MM.1S (cell line): ENCODE results near the gene ENDOV.

Source experiments
- DNase-seq: peaks from one replicate; pipeline ENCODE4 v3.0.0-alpha.2; 2015
- H2AFZ ChIP-seq: fragments of 300-600 bp; sonication (generic); 2 replicates; pipeline ENCODE4 v1.6.0; 2016; ENCODE audit warnings: antibody characterized with exemption, low read length
- H3F3A ChIP-seq: fragments of 300-600 bp; sonication (generic); 2 replicates; pipeline ENCODE4 v1.6.1; 2016; ENCODE audit warnings: mild to moderate bottlenecking, antibody characterized with exemption, low read length, moderate library complexity, mixed read lengths; ENCODE audit not compliant: insufficient read depth
- H3K27ac ChIP-seq: fragments of 300-600 bp; sonication (generic); 2 replicates; pipeline ENCODE4 v1.5.1; 2016; ENCODE audit warnings: mild to moderate bottlenecking, low read length
- H3K27me3 ChIP-seq: fragments of 300-600 bp; sonication (generic); replicated peaks from 2 replicates; pipeline ENCODE4 v1.6.0; 2016; ENCODE audit warnings: low read length; ENCODE audit not compliant: insufficient read depth
- H3K36me3 ChIP-seq: fragments of 300-600 bp; sonication (generic); replicated peaks from 2 replicates; pipeline ENCODE4 v1.6.1; 2016; ENCODE audit warnings: mild to moderate bottlenecking, low read length, mixed read lengths; ENCODE audit not compliant: insufficient read depth
- H3K4me1 ChIP-seq: fragments of 300-600 bp; sonication (generic); 2 replicates; pipeline ENCODE4 v1.6.1; 2016; ENCODE audit warnings: low read length, mixed read lengths
- H3K4me2 ChIP-seq: fragments of 300-600 bp; sonication (generic); 2 replicates; pipeline ENCODE4 v1.6.0; 2016; ENCODE audit warnings: low read depth, low read length
- H3K4me3 ChIP-seq: fragments of 300-600 bp; sonication (generic); 2 replicates; pipeline ENCODE4 v1.5.1; 2016; ENCODE audit warnings: low read length, mixed read lengths
- H3K79me2 ChIP-seq: fragments of 300-600 bp; sonication (generic); 2 replicates; pipeline ENCODE4 v1.6.1; 2016; ENCODE audit warnings: mixed run types, low read length, mixed read lengths
- H3K9ac ChIP-seq: fragments of 300-600 bp; sonication (generic); 2 replicates; pipeline ENCODE4 v1.6.1; 2016; ENCODE audit warnings: low read length, mixed read lengths
- H3K9me2 ChIP-seq: fragments of 300-600 bp; sonication (generic); replicated peaks from 2 replicates; pipeline ENCODE4 v1.6.1; 2016; ENCODE audit warnings: mild to moderate bottlenecking, low read length, mixed read lengths; ENCODE audit not compliant: insufficient read depth
- H3K9me3 ChIP-seq: fragments of 300-600 bp; sonication (generic); replicated peaks from 2 replicates; pipeline ENCODE4 v1.6.1; 2016; ENCODE audit warnings: mild to moderate bottlenecking, low read length, mixed read lengths; ENCODE audit not compliant: insufficient read depth
- H4K20me1 ChIP-seq: fragments of 300-600 bp; sonication (generic); 2 replicates; pipeline ENCODE4 v1.6.1; 2016; ENCODE audit warnings: mild to moderate bottlenecking, low read length, moderate library complexity, mixed read lengths; ENCODE audit not compliant: insufficient read depth
- CTCF ChIP-seq: fragments of 300-600 bp; sonication (generic); IDR thresholded peaks from 2 replicates; pipeline ENCODE4 v1.5.1; 2016; ENCODE audit warnings: antibody characterized with exemption, low read length, mixed read lengths
- EZH2 ChIP-seq: fragments of 300-600 bp; sonication (generic); optimal IDR thresholded peaks from 2 replicates; pipeline ENCODE3; 2017; ENCODE audit warnings: low read depth, mild to moderate bottlenecking, antibody characterized with exemption, low read length, mixed read lengths
- EZH2phosphoT487 ChIP-seq: fragments of 300-600 bp; sonication (generic); IDR thresholded peaks from 2 replicates; pipeline ENCODE4 v1.6.1; 2018; ENCODE audit warnings: antibody characterized with exemption, low read length

The ENDOV gene

GRCh38 chr17:80470603-80471002 lies 55.6 kb downstream of the ENDOV start:
- Histone ChIP-seq H3K36me3 (no peaks in the 10 kb centered on the region), H3K4me1 (no peaks in the 10 kb centered on the region), H3K27ac (no peak overlapping the region), H3K79me2 (no peaks in the 10 kb centered on the region), H3K27me3 (peaks cover 100% of the 10 kb centered on the region), H3K4me3 (no peak overlapping the region), H4K20me1 (no peaks in the 10 kb centered on the region), H3K9me3 (no peaks in the 10 kb centered on the region), H3F3A (no peaks in the 10 kb centered on the region), H3K9ac (no peak overlapping the region), H3K4me2 (no peak overlapping the region), H2AFZ (no peak overlapping the region), H3K9me2 (no peaks in the 10 kb centered on the region)
- DNase-seq, result no peak
- TF ChIP-seq EZH2phosphoT487 (no peak), EZH2 (no peak), CTCF (no peak)

GRCh38 chr17:80471922-80472321 lies 57.0 kb downstream of the ENDOV start:
- H3F3A ChIP-seq, result no peaks in the 10 kb centered on the region
- peaks cover 94% of the 10 kb centered on the region for H3K27me3 ChIP-seq
- no peaks in the 10 kb centered on the region for H3K9me3 ChIP-seq
- H3K4me1 ChIP-seq, result no peaks in the 10 kb centered on the region
- no peaks in the 10 kb centered on the region for H3K79me2 ChIP-seq
- no peak overlapping the region for H3K4me3 ChIP-seq
- H3K9ac ChIP-seq, result no peak overlapping the region
- DNase-seq, result no peak
- no peaks in the 10 kb centered on the region for H3K9me2 ChIP-seq
- H3K27ac ChIP-seq, result no peak overlapping the region
- no peak overlapping the region for H3K4me2 ChIP-seq
- TF ChIP-seq EZH2phosphoT487 (no peak), EZH2 (no peak), CTCF (no peak)
- no peaks in the 10 kb centered on the region for H4K20me1 ChIP-seq
- H2AFZ ChIP-seq, result no peak overlapping the region
- H3K36me3 ChIP-seq, result no peaks in the 10 kb centered on the region

DNA sequence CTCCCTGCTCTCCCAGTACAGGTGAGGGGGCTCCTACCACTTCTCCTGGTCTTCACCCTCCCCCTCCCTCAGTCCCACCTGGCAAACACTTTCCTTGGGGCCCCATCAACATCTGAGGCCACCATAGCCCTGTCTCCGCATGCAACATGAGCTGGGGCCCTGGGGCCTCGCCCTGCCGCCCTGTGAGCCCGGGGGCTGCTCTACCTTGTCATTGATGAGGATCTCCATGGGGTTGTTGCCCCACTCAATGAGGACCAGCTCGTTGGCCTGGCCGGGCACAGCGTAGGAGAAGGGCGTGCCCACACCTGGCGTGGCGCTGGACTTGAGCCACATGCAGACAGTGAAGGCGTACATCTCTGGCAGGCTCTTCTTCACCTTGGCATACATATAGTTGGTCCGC lies 58.0 kb downstream of the ENDOV start:
- no peak overlapping the region for H3K9ac ChIP-seq
- peaks cover 94% of the 10 kb centered on the region for H3K27me3 ChIP-seq
- no peaks in the 10 kb centered on the region for H3K36me3 ChIP-seq
- H4K20me1 ChIP-seq, result no peaks in the 10 kb centered on the region
- no peaks in the 10 kb centered on the region for H3K4me1 ChIP-seq
- TF ChIP-seq EZH2 (no peak), EZH2phosphoT487 (no peak), CTCF (no peak)
- no peaks in the 10 kb centered on the region for H3K9me3 ChIP-seq
- no peak overlapping the region for H3K4me2 ChIP-seq
- H3F3A ChIP-seq, result no peaks in the 10 kb centered on the region
- H3K79me2 ChIP-seq, result no peaks in the 10 kb centered on the region
- H2AFZ ChIP-seq, result no peak overlapping the region
- H3K4me3 ChIP-seq, result no peak overlapping the region
- no peaks in the 10 kb centered on the region for H3K9me2 ChIP-seq
- no peak overlapping the region for H3K27ac ChIP-seq
- DNase-seq, result no peak
